ENCODE measurements around the gene MARCHF7. TPM values are rescaled to one million over a fixed set of nuclear protein-coding genes. Genes with fewer than 3 reads are reported as not detected.
A peak's percentile ranks its signal among the peaks of the same experiment; 100 is the strongest.

MARCHF7 gene
- total and polyA plus RNA-seq, 2 of the 13 experiments (the other 11 are each of a cell fraction or from before 2014, with no cell fraction given), result 32.8 to 88.5 TPM

DNA sequence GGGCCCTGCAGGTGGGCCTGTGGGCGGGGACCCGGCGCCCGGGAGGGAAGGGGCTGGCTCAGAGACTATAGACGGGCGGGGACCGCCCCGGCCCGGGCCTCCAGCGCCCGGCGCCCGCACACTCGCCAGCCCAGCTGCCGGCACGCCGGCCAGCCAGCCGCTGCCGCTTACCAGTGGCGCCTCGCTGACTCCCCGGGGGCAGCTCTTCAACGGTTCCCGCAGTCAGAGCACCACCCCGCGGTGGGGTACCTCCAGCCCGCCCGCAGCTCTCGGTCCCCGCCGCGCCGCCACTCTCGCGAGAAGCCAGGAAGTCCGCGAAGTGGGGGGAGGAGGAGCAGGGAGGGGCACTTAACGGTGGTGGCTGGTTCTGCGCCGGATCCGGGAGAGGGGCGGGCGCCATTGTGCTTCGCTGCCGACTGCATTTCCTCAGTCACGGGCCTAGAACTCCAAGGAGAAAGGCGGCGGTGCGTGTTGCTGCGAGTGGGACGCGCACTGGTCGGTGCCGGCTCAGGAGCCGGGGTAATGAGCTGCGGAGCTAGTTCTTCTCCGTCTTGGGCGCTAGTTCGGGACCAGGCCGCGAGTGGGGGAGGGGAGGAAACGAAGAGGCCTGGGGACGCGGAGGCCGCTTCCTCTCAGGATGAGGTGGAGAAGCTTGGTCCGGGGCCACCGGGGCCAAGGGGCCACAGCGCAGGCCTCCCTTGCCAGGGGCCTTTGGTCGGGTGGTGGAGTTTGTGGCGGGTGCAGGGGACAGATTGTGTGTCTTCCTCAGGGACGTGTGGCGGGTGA lies at the start of gene MARCHF7 (continued):
- TF ChIP-seq REST (IDR thresholded peaks at IDR 0.05; ENCODE audit: borderline replicate concordance in 1 of 2, low read depth in 1 of 2, low read length in 2 of 2) (peak in 1 of 2 experiments; percentile 65; a peak in 1 of 4 replicates), ZNF720 (CRISPR knock-in tag; IDR thresholded peaks at IDR 0.05) (peak; percentile 85; the same call in 1 of the 2 replicates), MYC (CRISPR knock-in tag; IDR thresholded peaks at IDR 0.05; ENCODE audit: borderline replicate concordance) (peak; percentile 94), RNF219 (CRISPR knock-in tag; IDR thresholded peaks at IDR 0.05) (peak; percentile 99), SRSF4 (IDR thresholded peaks at IDR 0.05; ENCODE audit: low read depth, low read length, poor library complexity, severe bottlenecking) (no peak), MAZ (IDR thresholded peaks at IDR 0.05; ENCODE audit: borderline replicate concordance, low read depth, low read length) (peak; percentile 100), MAZ (CRISPR knock-in tag; IDR thresholded peaks at IDR 0.05; ENCODE audit: low read depth) (peak; percentile 100), MED13 (CRISPR knock-in tag; IDR thresholded peaks at IDR 0.05) (peak; percentile 81), SMARCC2 (IDR thresholded peaks at IDR 0.05) (no peak), MTF2 (CRISPR knock-in tag; IDR thresholded peaks at IDR 0.05; ENCODE audit: borderline replicate concordance) (0 out of 2 replicates have a peak, but pooled peaks have one; percentile 54), MEIS1 (CRISPR knock-in tag; IDR thresholded peaks at IDR 0.05; ENCODE audit: borderline replicate concordance) (peak; percentile 86), ZFY (CRISPR knock-in tag; IDR thresholded peaks at IDR 0.05) (peak; percentile 100), ZNF253 (CRISPR knock-in tag; IDR thresholded peaks at IDR 0.05; ENCODE audit: borderline replicate concordance) (peak; percentile 92; the same call in 1 of the 2 replicates), SMAD3 (CRISPR knock-in tag; IDR thresholded peaks at IDR 0.05) (peak; percentile 83)
- TF ChIP-seq, protein P1, sequence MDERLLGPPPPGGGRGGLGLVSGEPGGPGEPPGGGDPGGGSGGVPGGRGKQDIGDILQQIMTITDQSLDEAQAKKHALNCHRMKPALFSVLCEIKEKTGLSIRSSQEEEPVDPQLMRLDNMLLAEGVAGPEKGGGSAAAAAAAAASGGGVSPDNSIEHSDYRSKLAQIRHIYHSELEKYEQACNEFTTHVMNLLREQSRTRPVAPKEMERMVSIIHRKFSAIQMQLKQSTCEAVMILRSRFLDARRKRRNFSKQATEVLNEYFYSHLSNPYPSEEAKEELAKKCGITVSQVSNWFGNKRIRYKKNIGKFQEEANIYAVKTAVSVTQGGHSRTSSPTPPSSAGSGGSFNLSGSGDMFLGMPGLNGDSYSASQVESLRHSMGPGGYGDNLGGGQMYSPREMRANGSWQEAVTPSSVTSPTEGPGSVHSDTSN (CRISPR knock-in tag; IDR thresholded peaks at IDR 0.05), result no peak
- TF ChIP-seq, protein P2, sequence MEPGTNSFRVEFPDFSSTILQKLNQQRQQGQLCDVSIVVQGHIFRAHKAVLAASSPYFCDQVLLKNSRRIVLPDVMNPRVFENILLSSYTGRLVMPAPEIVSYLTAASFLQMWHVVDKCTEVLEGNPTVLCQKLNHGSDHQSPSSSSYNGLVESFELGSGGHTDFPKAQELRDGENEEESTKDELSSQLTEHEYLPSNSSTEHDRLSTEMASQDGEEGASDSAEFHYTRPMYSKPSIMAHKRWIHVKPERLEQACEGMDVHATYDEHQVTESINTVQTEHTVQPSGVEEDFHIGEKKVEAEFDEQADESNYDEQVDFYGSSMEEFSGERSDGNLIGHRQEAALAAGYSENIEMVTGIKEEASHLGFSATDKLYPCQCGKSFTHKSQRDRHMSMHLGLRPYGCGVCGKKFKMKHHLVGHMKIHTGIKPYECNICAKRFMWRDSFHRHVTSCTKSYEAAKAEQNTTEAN (CRISPR knock-in tag; conservative IDR thresholded peaks at IDR 0.05), result peak; percentile 82
- TF ChIP-seq, protein P3, sequence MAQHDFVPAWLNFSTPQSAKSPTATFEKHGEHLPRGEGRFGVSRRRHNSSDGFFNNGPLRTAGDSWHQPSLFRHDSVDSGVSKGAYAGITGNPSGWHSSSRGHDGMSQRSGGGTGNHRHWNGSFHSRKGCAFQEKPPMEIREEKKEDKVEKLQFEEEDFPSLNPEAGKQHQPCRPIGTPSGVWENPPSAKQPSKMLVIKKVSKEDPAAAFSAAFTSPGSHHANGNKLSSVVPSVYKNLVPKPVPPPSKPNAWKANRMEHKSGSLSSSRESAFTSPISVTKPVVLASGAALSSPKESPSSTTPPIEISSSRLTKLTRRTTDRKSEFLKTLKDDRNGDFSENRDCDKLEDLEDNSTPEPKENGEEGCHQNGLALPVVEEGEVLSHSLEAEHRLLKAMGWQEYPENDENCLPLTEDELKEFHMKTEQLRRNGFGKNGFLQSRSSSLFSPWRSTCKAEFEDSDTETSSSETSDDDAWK (CRISPR knock-in tag; IDR thresholded peaks at IDR 0.05), result no peak
